Activated naive CD4-positive, alpha-beta T cell treated with anti-CD3 and anti-CD28 coated beads, Interleukin-2, amount 10 ng/mL, durations not matched to agents 7 days and 5 days (primary cell): Measurements from ENCODE around the gene AHNAK2.

Experiments used
- CTCF ChIA-PET: fragments of 350-600 bp; sonication (Branson Sonifier 250); formaldehyde crosslinking; loops from one replicate; lab custom pipeline; 2021; ENCODE audit warnings: antibody characterized with exemption; lab: Charles Lee
- DNase-seq: peaks from one replicate; pipeline ENCODE4 v3.0.0-alpha.2; 2020
- H3K27ac Mint-ChIP-seq: one replicate; pipeline ENCODE4 v1.8.0; 2021; ENCODE audit warnings: mild to moderate bottlenecking, moderate library complexity, mixed read lengths
- H3K27me3 Mint-ChIP-seq: one replicate; pipeline ENCODE4 v1.8.0; 2021; ENCODE audit warnings: mild to moderate bottlenecking, mixed read lengths
- H3K36me3 Mint-ChIP-seq: one replicate; pipeline ENCODE4 v1.8.0; 2021; ENCODE audit warnings: mixed read lengths
- H3K4me1 Mint-ChIP-seq: one replicate; pipeline ENCODE4 v1.8.0; 2021; ENCODE audit warnings: mixed read lengths
- H3K4me3 Mint-ChIP-seq: one replicate; pipeline ENCODE4 v1.8.0; 2021; ENCODE audit warnings: mild to moderate bottlenecking, moderate library complexity, mixed read lengths
- H3K9me3 Mint-ChIP-seq: one replicate; pipeline ENCODE4 v1.8.0; 2021; ENCODE audit warnings: mixed read lengths

The AHNAK2 gene

DNA sequence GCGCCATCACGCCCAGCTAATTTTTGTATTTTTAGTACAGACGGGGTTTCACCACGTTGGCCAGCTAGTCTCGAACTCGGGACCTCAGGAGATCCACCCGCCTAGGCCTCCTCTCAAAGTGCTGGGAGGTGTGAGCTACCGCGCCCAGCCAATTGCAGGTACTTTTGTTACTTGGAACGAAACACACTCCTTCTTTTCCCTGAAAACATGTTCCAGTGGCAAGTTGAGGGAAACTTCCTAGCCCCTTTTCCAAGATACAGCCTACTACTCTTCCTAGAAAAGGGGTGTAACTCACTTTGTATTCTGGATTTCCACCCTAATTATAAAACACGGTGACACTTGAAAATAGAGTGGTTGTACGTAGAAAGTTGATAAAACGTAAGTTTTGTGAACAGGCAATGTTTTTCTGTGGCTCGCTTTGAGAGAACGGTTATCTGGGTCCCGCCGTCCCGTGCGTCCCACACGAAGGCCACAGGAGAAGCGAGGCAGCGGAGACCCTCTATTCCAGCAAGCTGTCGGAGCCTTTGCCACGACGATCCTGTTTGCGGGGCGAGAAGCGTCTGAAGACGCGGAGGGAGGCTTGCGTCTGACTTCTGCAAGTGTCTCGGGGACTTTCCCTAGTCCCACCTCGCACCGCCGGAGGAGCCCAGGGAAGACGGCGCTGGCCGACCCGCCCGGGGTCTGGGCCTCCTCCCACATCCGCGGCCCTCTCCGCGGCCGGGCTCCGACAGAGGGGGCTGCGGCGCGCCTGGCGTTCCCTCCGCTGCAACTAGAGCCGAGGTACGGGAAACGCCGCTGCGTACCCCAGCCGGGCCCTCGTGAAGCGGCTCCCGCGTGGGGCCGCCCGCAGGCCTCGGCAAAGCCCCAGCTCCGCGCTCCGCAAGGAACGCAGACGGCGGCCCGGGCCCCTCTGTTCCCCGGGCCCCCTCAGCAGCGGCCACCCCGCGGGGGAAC, 42.0 kb upstream of the AHNAK2 start:
- Mint-ChIP-seq H3K27ac (peak overlapping the region; percentile 94), H3K4me1 (peaks cover 72% of the 10 kb centered on the region), H3K27me3 (no peaks in the 10 kb centered on the region), H3K36me3 (peaks cover 39% of the 10 kb centered on the region), H3K4me3 (peak overlapping the region; percentile 96), H3K9me3 (no peaks in the 10 kb centered on the region)
- CTCF ChIA-PET = interaction anchor here (0.8 to 6.4 kb wide), 7 partner anchors 9 to 470 kb away, joined by 3 to 44 read pairs (median 3); no protein-coding TSS in a partner anchor
- DNase-seq = peak; percentile 69

DNA sequence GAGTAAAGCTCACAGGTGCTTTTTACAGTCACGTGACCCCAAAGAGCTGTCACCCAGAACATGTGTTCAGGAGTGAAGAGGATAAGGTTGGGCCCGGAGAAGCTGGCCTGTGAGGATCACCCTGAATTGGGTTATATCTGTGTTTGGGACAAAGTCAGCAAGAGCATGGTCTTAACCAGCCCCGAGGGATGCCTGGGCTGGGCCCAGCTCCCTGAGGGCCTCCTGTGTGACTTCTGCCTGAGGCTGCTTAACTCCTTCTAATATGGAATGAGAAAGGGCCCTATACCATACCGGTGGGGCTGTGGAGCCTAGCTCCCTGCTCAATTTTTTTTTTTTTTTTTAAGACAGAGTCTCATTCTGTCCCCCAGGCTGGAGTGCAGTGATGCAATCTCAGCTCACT, 40.2 kb upstream of the AHNAK2 start:
- CTCF ChIA-PET = interaction anchor here (0.7 to 6.4 kb wide), 3 partner anchors 26 to 43 kb away, joined by 3 to 44 read pairs (median 5); no protein-coding TSS in a partner anchor
- Mint-ChIP-seq H3K27me3 (no peaks in the 10 kb centered on the region), H3K9me3 (no peaks in the 10 kb centered on the region), H3K36me3 (peaks cover 43% of the 10 kb centered on the region), H3K27ac (peak overlapping the region; percentile 94), H3K4me3 (peak overlapping the region; percentile 96), H3K4me1 (peaks cover 79% of the 10 kb centered on the region)
- no peak for DNase-seq

DNA sequence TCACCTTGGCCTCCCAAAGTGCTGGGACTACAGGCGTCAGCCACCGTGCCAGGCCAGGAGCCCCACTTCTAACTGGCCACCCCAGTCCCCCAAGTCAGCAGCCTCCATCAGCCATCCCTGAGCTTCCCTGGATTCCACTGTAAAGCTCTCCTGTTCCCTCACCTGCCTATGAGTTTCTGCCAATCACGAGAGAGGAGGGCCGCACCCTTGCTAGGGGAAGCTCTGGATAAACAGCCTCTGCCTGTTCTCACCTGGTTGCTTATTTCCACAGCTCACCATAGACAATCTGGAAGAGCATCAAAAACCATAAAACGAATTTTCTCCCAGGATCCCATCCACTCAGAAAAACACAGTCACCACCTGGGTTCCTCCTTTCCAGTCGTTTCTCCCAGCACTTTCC, 37.7 kb upstream of the AHNAK2 start:
- no peak overlapping the region for H3K4me3 Mint-ChIP-seq
- no peaks in the 10 kb centered on the region for H3K9me3 Mint-ChIP-seq
- no peaks in the 10 kb centered on the region for H3K27me3 Mint-ChIP-seq
- peaks cover 55% of the 10 kb centered on the region for H3K36me3 Mint-ChIP-seq
- CTCF ChIA-PET = interaction anchor here (1.1 kb wide), 1 partner anchor 22 kb away, joined by 3 read pairs; no protein-coding TSS in a partner anchor
- H3K27ac Mint-ChIP-seq = peak overlapping the region; percentile 83
- no peak for DNase-seq
- H3K4me1 Mint-ChIP-seq = peaks cover 66% of the 10 kb centered on the region

DNA sequence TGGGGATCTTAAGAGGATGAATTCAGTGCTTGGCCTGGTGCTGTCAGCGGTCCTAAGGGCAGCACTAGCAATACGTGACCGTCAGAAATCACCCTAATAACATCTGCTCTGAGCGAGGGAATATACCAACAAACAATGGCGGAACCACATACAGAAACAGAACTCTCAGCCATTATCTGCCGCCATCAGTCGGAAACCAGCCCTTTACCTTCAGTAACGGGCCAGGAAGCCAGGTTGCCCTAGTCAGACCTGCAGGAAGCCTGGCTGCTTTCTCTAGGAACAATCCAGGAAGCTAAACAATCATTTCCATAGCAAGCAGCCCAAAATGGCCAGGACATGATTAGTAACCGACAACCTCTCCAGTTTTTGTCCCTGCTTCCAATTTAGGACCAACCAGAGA, 37.1 kb upstream of the AHNAK2 start:
- peak overlapping the region; percentile 83 for H3K27ac Mint-ChIP-seq
- CTCF ChIA-PET = no interaction called here
- peaks cover 66% of the 10 kb centered on the region for H3K4me1 Mint-ChIP-seq
- DNase-seq = no peak
- H3K27me3 Mint-ChIP-seq = no peaks in the 10 kb centered on the region
- peaks cover 57% of the 10 kb centered on the region for H3K36me3 Mint-ChIP-seq
- no peak overlapping the region for H3K4me3 Mint-ChIP-seq
- H3K9me3 Mint-ChIP-seq = no peaks in the 10 kb centered on the region

DNA sequence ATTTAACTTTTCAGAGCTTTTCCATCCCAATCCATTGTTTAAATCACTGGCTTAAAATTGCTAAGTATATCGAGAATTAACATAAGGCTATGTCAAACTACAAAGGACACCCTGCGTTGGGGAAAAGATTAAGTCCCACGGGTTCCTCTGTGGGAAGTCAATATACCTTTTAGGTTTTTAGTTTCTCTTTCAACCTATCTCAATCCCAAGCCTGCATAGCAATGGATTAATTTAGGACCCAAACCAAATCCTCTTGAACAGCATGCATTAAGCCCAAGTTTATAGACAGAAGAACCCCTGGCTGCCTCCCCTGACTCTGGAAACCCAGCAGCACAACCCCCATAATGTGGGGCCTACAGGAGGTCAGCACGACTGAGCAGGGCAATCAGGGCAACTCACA, 36.5 kb upstream of the AHNAK2 start:
- no peak overlapping the region for H3K4me3 Mint-ChIP-seq
- peaks cover 59% of the 10 kb centered on the region for H3K36me3 Mint-ChIP-seq
- CTCF ChIA-PET = interaction anchor here (0.6 kb wide), 1 partner anchor 189 kb away, joined by 3 read pairs; no protein-coding TSS in a partner anchor
- peak overlapping the region; percentile 83 for H3K27ac Mint-ChIP-seq
- H3K27me3 Mint-ChIP-seq = no peaks in the 10 kb centered on the region
- no peak for DNase-seq
- H3K4me1 Mint-ChIP-seq = peaks cover 61% of the 10 kb centered on the region
- no peaks in the 10 kb centered on the region for H3K9me3 Mint-ChIP-seq

DNA sequence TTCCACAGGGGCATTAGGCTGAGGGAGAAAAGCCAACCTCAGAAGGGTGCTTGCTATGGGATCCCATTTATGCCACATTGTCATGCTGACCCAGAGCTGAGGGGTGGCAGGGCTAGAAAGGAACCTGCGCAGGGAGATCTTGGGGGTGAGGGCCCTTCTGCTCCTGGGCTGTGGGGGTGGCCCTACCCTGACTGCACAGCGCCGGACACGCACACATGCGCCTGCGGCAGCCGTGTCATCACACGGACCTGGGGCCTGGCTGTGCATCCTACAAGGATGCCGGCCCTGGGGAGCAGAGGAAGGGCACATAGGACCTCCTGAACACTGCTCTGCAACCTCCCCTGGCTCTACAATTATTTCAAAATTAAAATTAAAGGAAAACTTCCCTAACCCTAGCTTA, 35.9 kb upstream of the AHNAK2 start:
- Mint-ChIP-seq H3K36me3 (peaks cover 57% of the 10 kb centered on the region), H3K4me1 (peaks cover 55% of the 10 kb centered on the region), H3K9me3 (no peaks in the 10 kb centered on the region), H3K27ac (peak overlapping the region; percentile 83), H3K4me3 (no peak overlapping the region), H3K27me3 (no peaks in the 10 kb centered on the region)
- CTCF ChIA-PET = interaction anchor here (0.6 to 1.2 kb wide), 2 partner anchors 31 to 189 kb away, joined by 3 to 4 read pairs; no protein-coding TSS in a partner anchor
- DNase-seq = no peak

DNA sequence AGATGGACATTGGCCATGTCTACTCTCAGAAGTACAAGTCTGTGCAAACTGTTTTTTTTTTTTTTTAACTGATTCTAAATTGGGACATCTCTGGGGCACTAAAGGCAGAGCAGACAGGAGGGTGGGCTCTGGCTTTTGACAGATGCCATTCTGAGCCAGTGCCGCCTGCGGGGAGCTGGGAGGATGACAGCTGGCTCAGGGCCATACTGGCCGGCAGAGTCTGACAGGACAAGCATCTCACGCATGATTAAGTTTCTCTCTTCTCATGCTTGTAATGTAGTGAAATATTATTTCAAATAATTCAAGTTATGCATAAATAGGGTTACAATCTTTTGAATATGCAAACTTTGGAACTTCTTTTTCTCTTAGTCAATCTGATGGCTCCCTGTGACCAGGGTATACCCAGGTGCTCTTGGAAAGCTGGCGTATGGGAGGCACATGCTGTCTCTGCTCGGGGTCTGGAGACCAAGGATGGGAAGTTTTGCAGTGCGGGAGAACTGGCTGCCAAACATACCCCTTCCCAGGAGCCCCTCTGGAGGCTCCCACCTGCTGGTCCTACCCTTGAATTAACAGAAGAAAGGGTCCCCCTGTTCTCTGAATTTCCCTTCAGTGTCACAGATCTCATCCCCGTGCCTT, 35.1 kb upstream of the AHNAK2 start:
- no peak for DNase-seq
- peaks cover 50% of the 10 kb centered on the region for H3K36me3 Mint-ChIP-seq
- H3K27me3 Mint-ChIP-seq = no peaks in the 10 kb centered on the region
- peak overlapping the region; percentile 60 for H3K27ac Mint-ChIP-seq
- CTCF ChIA-PET = interaction anchor here (1.2 to 1.3 kb wide), 2 partner anchors 13 to 32 kb away, joined by 4 read pairs; no protein-coding TSS in a partner anchor
- no peaks in the 10 kb centered on the region for H3K9me3 Mint-ChIP-seq
- peaks cover 47% of the 10 kb centered on the region for H3K4me1 Mint-ChIP-seq
- H3K4me3 Mint-ChIP-seq = no peak overlapping the region

DNA sequence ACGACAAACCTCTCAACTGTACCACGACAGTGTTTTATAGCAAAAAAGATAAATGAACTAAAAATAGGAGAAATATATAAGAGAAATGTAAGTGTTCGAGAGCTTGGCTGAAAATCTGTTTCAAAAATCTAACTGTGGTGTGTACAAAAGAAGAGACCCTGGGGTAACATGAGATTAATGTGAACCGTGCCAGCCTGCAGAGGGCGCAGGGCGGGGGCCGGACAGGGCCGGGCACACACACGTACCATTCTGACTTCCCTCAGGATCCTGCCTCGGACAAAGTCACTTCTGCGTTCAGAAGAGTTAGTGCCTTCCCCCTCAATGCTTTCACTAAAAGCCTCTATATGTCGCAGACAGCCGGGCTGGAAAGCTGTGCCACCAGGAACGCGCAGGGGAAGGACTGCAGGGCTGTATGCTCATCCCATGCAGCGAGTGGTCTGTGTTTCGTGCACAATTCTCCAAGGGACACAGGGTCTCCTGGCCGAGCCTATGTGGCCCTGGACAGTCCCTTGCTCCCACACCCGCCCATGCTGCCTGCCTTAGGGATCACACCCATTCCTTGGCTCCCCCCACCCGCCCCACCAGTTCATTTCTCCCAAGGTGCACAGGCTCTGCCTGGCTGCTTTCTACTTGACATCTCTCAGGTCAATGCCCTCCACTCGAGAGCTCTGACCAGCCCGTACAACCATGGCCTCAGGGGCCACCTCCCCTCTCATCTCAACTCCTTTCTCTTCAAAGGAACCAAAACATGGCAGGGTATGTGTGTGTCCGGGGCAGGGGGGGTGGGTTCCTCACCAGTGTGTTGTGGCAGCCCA, 34.2 kb upstream of the AHNAK2 start:
- Mint-ChIP-seq H3K27me3 (no peaks in the 10 kb centered on the region), H3K9me3 (no peaks in the 10 kb centered on the region), H3K27ac (no peak overlapping the region), H3K36me3 (peaks cover 46% of the 10 kb centered on the region), H3K4me1 (peaks cover 40% of the 10 kb centered on the region), H3K4me3 (no peak overlapping the region)
- no peak for DNase-seq
- CTCF ChIA-PET = interaction anchor here (1.1 to 1.3 kb wide), 2 partner anchors 14 to 74 kb away, joined by 3 to 4 read pairs; no protein-coding TSS in a partner anchor

DNA sequence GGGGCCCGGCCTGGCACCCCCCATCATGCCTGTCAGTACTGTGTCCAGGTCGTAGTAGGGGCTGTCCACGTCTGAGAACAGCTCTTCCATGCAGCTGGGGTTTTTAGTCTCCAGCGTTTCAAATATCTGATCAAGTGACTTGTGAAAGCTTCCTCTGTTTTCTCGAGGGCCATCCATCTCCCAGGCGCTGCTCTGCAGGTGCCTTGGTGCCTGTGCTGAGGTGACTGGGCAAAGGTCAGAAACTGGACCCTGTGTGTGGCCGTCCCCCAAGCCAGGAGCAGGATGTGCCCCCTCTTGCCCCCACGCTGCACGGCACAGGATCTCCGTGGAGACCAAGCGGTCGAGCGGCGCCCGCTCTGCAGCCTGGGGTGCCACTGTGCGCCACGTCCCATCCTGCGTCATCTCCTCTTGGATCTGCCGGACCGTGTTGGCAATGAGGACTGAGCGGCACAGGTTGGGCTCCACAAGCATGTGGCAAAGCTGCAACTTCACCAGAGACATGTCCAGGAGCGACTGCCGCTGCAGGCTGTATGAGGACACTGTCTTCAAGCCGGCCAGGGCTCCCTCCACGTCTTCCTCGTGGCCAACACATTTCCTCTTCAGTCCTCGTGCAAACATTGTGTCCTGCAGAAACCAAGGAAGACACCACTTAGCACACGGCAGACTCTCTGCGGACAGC, 33.3 kb upstream of the AHNAK2 start:
- CTCF ChIA-PET = interaction anchor here (1.1 kb wide), 2 partner anchors 8 to 75 kb away, joined by 3 read pairs; no protein-coding TSS in a partner anchor
- H3K27me3 Mint-ChIP-seq = no peaks in the 10 kb centered on the region
- peaks cover 46% of the 10 kb centered on the region for H3K36me3 Mint-ChIP-seq
- no peak overlapping the region for H3K27ac Mint-ChIP-seq
- no peaks in the 10 kb centered on the region for H3K9me3 Mint-ChIP-seq
- no peak overlapping the region for H3K4me3 Mint-ChIP-seq
- peaks cover 34% of the 10 kb centered on the region for H3K4me1 Mint-ChIP-seq
- DNase-seq = no peak

DNA sequence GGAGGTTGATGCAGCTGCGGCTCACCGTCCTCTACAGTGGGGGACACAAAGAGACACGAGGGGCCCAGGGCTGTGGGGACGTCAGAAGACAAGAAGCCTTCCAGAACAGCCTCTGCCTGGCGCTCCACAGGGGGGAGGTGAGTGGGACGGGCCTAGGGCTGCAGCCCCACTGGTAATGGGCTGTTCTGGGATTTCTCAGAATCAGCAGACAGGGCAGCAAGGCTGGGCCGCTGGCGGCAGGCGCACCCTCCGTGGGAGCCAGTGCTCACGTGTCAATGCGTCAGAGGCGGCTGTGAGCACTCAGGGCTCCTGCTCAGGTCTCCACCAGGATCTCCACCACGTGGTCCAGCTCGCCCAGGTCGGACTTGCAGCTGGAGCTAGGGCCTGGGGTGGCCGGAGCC, 32.7 kb upstream of the AHNAK2 start:
- Mint-ChIP-seq H3K4me1 (peaks cover 29% of the 10 kb centered on the region), H3K36me3 (peaks cover 42% of the 10 kb centered on the region), H3K4me3 (no peak overlapping the region), H3K27ac (no peak overlapping the region), H3K9me3 (no peaks in the 10 kb centered on the region), H3K27me3 (no peaks in the 10 kb centered on the region)
- DNase-seq = no peak
- CTCF ChIA-PET = interaction anchor here (1.1 kb wide), 1 partner anchor 9 kb away, joined by 3 read pairs; no protein-coding TSS in a partner anchor

DNA sequence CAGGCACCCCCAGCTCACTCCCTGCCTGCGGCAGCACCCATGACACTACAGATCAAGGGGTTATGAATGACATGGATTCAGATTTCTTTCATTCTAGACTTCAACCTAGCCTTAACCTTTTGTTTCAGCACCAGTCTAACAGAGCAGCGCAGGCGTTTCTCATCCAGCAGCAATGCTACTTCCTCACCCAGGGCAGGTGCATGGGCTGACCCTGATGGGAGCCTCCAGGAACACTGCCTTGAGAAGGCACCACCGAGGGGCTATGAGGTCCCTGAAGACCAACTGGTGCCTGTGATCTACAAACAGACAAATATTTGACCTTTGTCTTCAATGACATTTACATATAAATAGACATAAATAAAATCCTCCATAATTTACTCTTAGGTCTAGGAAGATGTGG, 31.9 kb upstream of the AHNAK2 start:
- no peak for DNase-seq
- Mint-ChIP-seq H3K27me3 (no peaks in the 10 kb centered on the region), H3K4me1 (peaks cover 21% of the 10 kb centered on the region), H3K27ac (no peak overlapping the region), H3K36me3 (peaks cover 38% of the 10 kb centered on the region), H3K9me3 (no peaks in the 10 kb centered on the region), H3K4me3 (no peak overlapping the region)
- CTCF ChIA-PET = interaction anchor here (1.1 kb wide), 1 partner anchor 10 kb away, joined by 3 read pairs; no protein-coding TSS in a partner anchor

DNA sequence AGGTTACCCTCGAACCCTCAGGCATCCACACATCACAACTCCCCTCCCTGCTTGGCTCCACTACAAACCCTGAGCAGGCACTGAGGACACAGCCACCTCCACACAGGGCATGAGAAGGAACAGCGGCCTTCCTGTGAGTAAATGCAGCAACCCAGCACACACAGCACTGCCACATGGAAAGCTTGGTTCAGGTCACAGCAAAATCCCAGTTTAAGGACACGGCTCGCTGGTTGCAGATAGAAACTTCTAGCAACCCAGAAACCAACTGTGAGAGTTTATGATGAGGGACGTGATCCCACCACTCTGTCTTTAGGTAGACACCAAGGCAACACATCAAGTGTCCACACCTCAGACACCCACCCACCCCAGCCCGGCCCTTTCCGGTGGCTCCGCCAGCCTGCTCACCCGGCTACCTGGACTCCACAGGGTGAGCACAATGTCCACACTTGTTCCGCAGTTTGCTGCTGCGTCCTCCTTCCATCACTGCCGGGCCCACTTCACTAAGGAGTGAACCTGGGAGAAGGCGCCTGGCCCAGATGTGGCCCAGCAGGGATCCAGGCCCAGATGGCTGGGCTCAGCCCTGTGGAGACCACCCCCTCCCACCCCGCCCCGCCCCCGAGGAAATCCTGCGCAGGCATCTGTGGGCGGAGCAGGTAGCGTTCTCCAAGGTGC, 29.6 kb upstream of the AHNAK2 start:
- Mint-ChIP-seq H3K27ac (no peak overlapping the region), H3K4me1 (peaks cover 4% of the 10 kb centered on the region), H3K27me3 (no peaks in the 10 kb centered on the region), H3K36me3 (peaks cover 31% of the 10 kb centered on the region), H3K9me3 (no peaks in the 10 kb centered on the region), H3K4me3 (no peak overlapping the region)
- CTCF ChIA-PET = no interaction called here
- DNase-seq = no peak
